ENCODE results near the gene FGGY.
"Not testable (repeated sequence)": the region's sequence is repeated elsewhere in the genome, so short reads cannot be mapped to it uniquely, and the experiment has no call there.

The FGGY gene

GRCh38 chr1:59549903-59550302, 253.0 kb downstream of the FGGY start:
- no peak for DNase-seq (ENCODE audit: low spot score)

- DNase-seq (ENCODE audit: low spot score): no peak
Measured at GRCh38 chr1:59552007-59552406, 255.1 kb downstream of the FGGY start.

- DNase-seq (ENCODE audit: low spot score): no peak
Measured at GRCh38 chr1:59553371-59553770, 256.5 kb downstream of the FGGY start.

GRCh38 chr1:59554011-59554663, 257.2 kb downstream of the FGGY start:
- no peak for DNase-seq (ENCODE audit: low spot score)

- no peak for DNase-seq (ENCODE audit: low spot score)
Measured at GRCh38 chr1:59554752-59555151, 257.9 kb downstream of the FGGY start.

- no peak for DNase-seq (ENCODE audit: low spot score)
Measured at GRCh38 chr1:59556398-59556797, 259.5 kb downstream of the FGGY start.

GRCh38 chr1:59556802-59557548, 260.1 kb downstream of the FGGY start:
- DNase-seq (ENCODE audit: low spot score): no peak

GRCh38 chr1:59557549-59557885, 260.6 kb downstream of the FGGY start:
- DNase-seq (ENCODE audit: low spot score): no peak

GRCh38 chr1:59558580-59558979, 261.7 kb downstream of the FGGY start:
- not testable (repeated sequence) for DNase-seq (ENCODE audit: low spot score)

- no peak for DNase-seq (ENCODE audit: low spot score)
Measured at GRCh38 chr1:59560807-59561450, 264.0 kb downstream of the FGGY start.

GRCh38 chr1:59561796-59562195, 264.9 kb downstream of the FGGY start:
- no peak for DNase-seq (ENCODE audit: low spot score)

GRCh38 chr1:59564192-59564891, 267.4 kb downstream of the FGGY start:
- DNase-seq (ENCODE audit: low spot score): no peak

- DNase-seq (ENCODE audit: low spot score): no peak
Measured at GRCh38 chr1:59565611-59566410, 268.9 kb downstream of the FGGY start.

GRCh38 chr1:59568158-59568935, 271.5 kb downstream of the FGGY start:
- DNase-seq (ENCODE audit: low spot score): no peak

GRCh38 chr1:59569198-59569597, 272.3 kb downstream of the FGGY start:
- DNase-seq (ENCODE audit: low spot score): no peak

- no peak for DNase-seq (ENCODE audit: low spot score)
Measured at GRCh38 chr1:59570524-59570923, 273.6 kb downstream of the FGGY start.

- DNase-seq (ENCODE audit: low spot score): no peak
Measured at GRCh38 chr1:59574085-59574484, 277.2 kb downstream of the FGGY start.

GRCh38 chr1:59577774-59578173, 280.9 kb downstream of the FGGY start:
- DNase-seq (ENCODE audit: low spot score): no peak

- DNase-seq (ENCODE audit: low spot score): no peak
Measured at GRCh38 chr1:59579222-59579621, 282.3 kb downstream of the FGGY start.

GRCh38 chr1:59580257-59580656, 283.4 kb downstream of the FGGY start:
- DNase-seq (ENCODE audit: low spot score): no peak

- DNase-seq (ENCODE audit: low spot score): not testable (repeated sequence)
Measured at GRCh38 chr1:59592410-59592809, 295.5 kb downstream of the FGGY start.

All from hematopoietic multipotent progenitor cell treated with erythropoietin and hydrocortisone succinate and interleukin-3 and kit ligand, for 17 days (in vitro differentiated cells).